Upper lobe of right lung (tissue), 1 donor: Measurements from ENCODE around the gene EOMES. TPM values are rescaled to one million over a fixed set of nuclear protein-coding genes. Genes with fewer than 3 reads are reported as not detected.
A peak's percentile ranks its signal among the peaks of the same experiment; 100 is the strongest.
"Not testable (repeated sequence)": the region's sequence is repeated elsewhere in the genome, so short reads cannot be mapped to it uniquely, and the experiment has no call there.

Experiments
- ATAC-seq: fragments of 200-7000 bp; cut with Tn5 transposase; one replicate; pipeline ENCODE4 v1.9.1; 2020; ENCODE audit warnings: mild to moderate bottlenecking, moderate library complexity
- DNase-seq: peaks from one replicate; pipeline ENCODE4 v3.0.0-alpha.2; 2020
- H3K27ac ChIP-seq: fragments of 200-600 bp; one replicate; pipeline ENCODE4 v1.8.0; 2022
- H3K27me3 ChIP-seq: fragments of 200-600 bp; one replicate; pipeline ENCODE4 v1.8.0; 2022; ENCODE audit warnings: mild to moderate bottlenecking
- H3K36me3 ChIP-seq: fragments of 200-600 bp; one replicate; pipeline ENCODE4 v1.8.0; 2022
- H3K4me1 ChIP-seq: fragments of 200-600 bp; one replicate; pipeline ENCODE4 v1.8.0; 2022
- H3K4me3 ChIP-seq: fragments of 200-600 bp; one replicate; pipeline ENCODE4 v1.8.0; 2022; ENCODE audit warnings: mild to moderate bottlenecking
- H3K9me3 ChIP-seq: fragments of 200-600 bp; one replicate; pipeline ENCODE4 v1.8.0; 2022
- CTCF ChIP-seq: fragments of 200-600 bp; IDR thresholded peaks from one replicate; pipeline ENCODE4 v1.8.0; 2022; ENCODE audit warnings: antibody characterized with exemption
- intact Hi-C: fragments of 100-400 bp; cut with DNase I; formaldehyde crosslinking; loops from one replicate; pipeline ENCODE4 v1.11.0; 2022
- long read RNA-seq: library from polyadenylated mRNA; unstranded; transcript quantifications from one replicate; pipeline ENCODE4 v2.0.0, GENCODE V29; 2021
- total RNA-seq: library from RNA; stranded (reverse); fragmentation: NEBNext Ultra II Directional; extraction: Animal tissue kit (Norgen Biotek cat#: 25700); gene quantifications from one replicate; pipeline ENCODE4 v1.2.1, GENCODE V29; 2021
- donor health status: DM: no; HTN: yes; CAD: no; lungs with severe emphysema.

The EOMES gene
- 1.2 TPM for total RNA-seq
- long read RNA-seq, partial matches to known transcripts, result 1 of 5 reads
- long read RNA-seq, other reads (novel, unspliced or antisense), result 1 of 5 reads

- DNase-seq (no peak), ATAC-seq (peak; percentile 68)
- H3K27me3 ChIP-seq, result peaks cover 91% of the 10 kb centered on the region
- no peaks in the 10 kb centered on the region for H3K36me3 ChIP-seq
- TF ChIP-seq CTCF, result peak; percentile 28
- intact Hi-C loops, result no loop called here
- H3K9me3 ChIP-seq, result no peaks in the 10 kb centered on the region
- H3K27ac ChIP-seq, result peak within 1 kb of the TSS; percentile 42
- H3K4me1 ChIP-seq, result peaks cover 18% of the 10 kb centered on the region
- H3K4me3 ChIP-seq, result peak within 1 kb of the TSS; percentile 39
Measured at GRCh38 chr3:27721717-27722564, at the start of gene EOMES. EOMES (minus strand) TSS chr3:27722323; CDS start chr3:27722294, 29 bp downstream.

GRCh38 chr3:27770384-27770783 lies 48.3 kb upstream of the EOMES start:
- ATAC-seq, DNase-seq, H3K36me3 ChIP-seq: not testable (repeated sequence)

GRCh38 chr3:27767000-27767399 lies 44.9 kb upstream of the EOMES start:
- Histone ChIP-seq H3K4me1 (peaks cover 7% of the 10 kb centered on the region), H3K27me3 (peaks cover 4% of the 10 kb centered on the region), H3K9me3 (no peaks in the 10 kb centered on the region), H3K27ac (no peak overlapping the region), H3K4me3 (no peak overlapping the region), H3K36me3 (no peaks in the 10 kb centered on the region)
- ATAC-seq (no peak), DNase-seq (no peak)
- intact Hi-C loops, result no loop called here
- TF ChIP-seq CTCF, result no peak

More at GRCh38 chr3:27770384-27770783, 48.3 kb upstream of the EOMES start:
- H3K4me1 ChIP-seq, H3K27ac ChIP-seq, intact Hi-C loops, H3K4me3 ChIP-seq, H3K27me3 ChIP-seq, H3K9me3 ChIP-seq: not testable (repeated sequence)

- no peak for TF ChIP-seq CTCF
- no peaks in the 10 kb centered on the region for H3K4me1 ChIP-seq
- H3K9me3 ChIP-seq, result no peaks in the 10 kb centered on the region
- DNase-seq (no peak), ATAC-seq (no peak)
- no peak overlapping the region for H3K4me3 ChIP-seq
- H3K27ac ChIP-seq, result no peak overlapping the region
- H3K36me3 ChIP-seq, result no peaks in the 10 kb centered on the region
- intact Hi-C loops, result no loop called here
- no peaks in the 10 kb centered on the region for H3K27me3 ChIP-seq
Measured at GRCh38 chr3:27758083-27758482, 36.0 kb upstream of the EOMES start.

- ATAC-seq (no peak), DNase-seq (no peak)
Measured at GRCh38 chr3:27756877-27757276, 34.8 kb upstream of the EOMES start.

More at GRCh38 chr3:27756877-27757276, 34.8 kb upstream of the EOMES start:
- H3K36me3 ChIP-seq, result no peaks in the 10 kb centered on the region
- intact Hi-C loops, result no loop called here
- no peaks in the 10 kb centered on the region for H3K4me1 ChIP-seq
- H3K9me3 ChIP-seq, result no peaks in the 10 kb centered on the region
- no peak for TF ChIP-seq CTCF
- H3K27me3 ChIP-seq, result no peaks in the 10 kb centered on the region
- H3K4me3 ChIP-seq, result no peak overlapping the region
- H3K27ac ChIP-seq, result no peak overlapping the region
